Esophagus squamous epithelium (tissue), 5 donors: ENCODE results near the gene CDH13. TPM values are rescaled to one million over a fixed set of nuclear protein-coding genes. Genes with fewer than 3 reads are reported as not detected.

Experiments used
- DNase-seq: peaks from one replicate; lab custom pipeline; 2025; lab: John Stamatoyannopoulos, UW
- H3K27ac ChIP-seq, 4 donors: fragments of 200-600 bp; sonication (generic); one replicate each; pipeline ENCODE4 v1.5.1; 2016 to 2019; ENCODE audit warnings: mild to moderate bottlenecking in 1 of 4
- H3K27me3 ChIP-seq, 4 donors: fragments of 200-600 bp; sonication (generic); 1 replicate in 3 of 4; 2 replicates in 1 of 4; pipeline versions ENCODE4 v1.5.1 to v1.6.0; 2017 to 2021; ENCODE audit warnings: antibody characterized with exemption in 1 of 4
- H3K36me3 ChIP-seq, 3 donors: fragments of 200-600 bp; sonication (generic); one replicate each; pipeline ENCODE4 v1.5.1; 2016 to 2019
- H3K4me1 ChIP-seq, 3 donors: fragments of 200-600 bp; sonication (generic); one replicate each; pipeline ENCODE4 v1.5.1; 2017 to 2019
- H3K4me3 ChIP-seq, 4 donors: fragments of 200-600 bp; sonication (generic); 1 replicate in 3 of 4; 2 replicates in 1 of 4; pipeline ENCODE4 v1.5.1; 2016 to 2019; ENCODE audit warnings: mild to moderate bottlenecking in 2 of 4, moderate library complexity in 1 of 4
- H3K9me3 ChIP-seq, 3 donors: fragments of 200-600 bp; sonication (generic); one replicate each; pipeline ENCODE4 v1.5.1; 2016 to 2019
- POLR2A ChIP-seq, 4 donors: fragments of 450-650 bp; IDR thresholded peaks; one replicate each; pipeline ENCODE4 v1.6.1; 2017; ENCODE audit warnings: antibody characterized with exemption in 4 of 4, mild to moderate bottlenecking in 4 of 4, moderate library complexity in 3 of 4
- WGBS, 2 donors: methylation state at CpG; one replicate each; pipeline ENCODE4 v1.1.5; 2018; 5-methylcytosine and 5-hydroxymethylcytosine counted together
- intact Hi-C: fragments of 100-400 bp; cut with DNase I; formaldehyde crosslinking; loops from one replicate; pipeline ENCODE4 v1.15.0; 2022
- total RNA-seq, 4 donors: library from RNA; depleted of rRNA; stranded (reverse); fragments of >200 nt; gene quantifications; one replicate each; pipeline ENCODE4 v1.1.0, GENCODE V29; 2016
- TF ChIP-seq, protein P1 (sequence below), 6 experiments: fragments of 450-650 bp in 4 of 6; fragments of 200-600 bp in 2 of 6; sonication (generic) in 2 of 6; IDR thresholded peaks; one replicate each; pipeline ENCODE4 v1.5.1; 2016 to 2019; ENCODE audit warnings: antibody characterized with exemption in 6 of 6, mild to moderate bottlenecking in 4 of 6, moderate library complexity in 4 of 6
- donor health status: DM: yes; HTN: yes; CAD: no.

Gene CDH13
- total RNA-seq, 4 donors from 2014 or later: 6.9 to 31.9 (median 21.1) TPM

DNA sequence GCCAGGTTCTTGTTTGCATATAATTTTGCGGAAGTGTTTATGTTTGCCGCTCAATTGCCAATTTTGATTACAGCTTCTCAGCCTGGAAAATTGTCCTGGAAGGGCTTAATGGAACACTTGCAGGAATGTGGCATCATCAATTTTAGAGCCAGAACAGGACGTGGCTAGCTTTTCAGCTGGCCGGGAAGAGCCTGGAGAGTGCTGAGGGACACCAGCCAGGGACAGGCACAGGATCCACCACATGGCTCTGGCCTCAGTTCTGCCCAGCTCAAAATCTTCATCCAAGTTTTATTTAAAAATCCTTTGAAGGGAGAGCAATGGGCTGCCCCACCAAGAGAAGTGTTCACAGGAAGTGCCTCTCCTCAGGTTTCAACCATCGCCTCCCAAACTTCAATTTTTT is 893.8 kb downstream of the CDH13 start:
- no peak overlapping the region for H3K27ac ChIP-seq
- no peak for TF ChIP-seq POLR2A (IDR thresholded peaks at IDR 0.05)
- TF ChIP-seq, protein P1, sequence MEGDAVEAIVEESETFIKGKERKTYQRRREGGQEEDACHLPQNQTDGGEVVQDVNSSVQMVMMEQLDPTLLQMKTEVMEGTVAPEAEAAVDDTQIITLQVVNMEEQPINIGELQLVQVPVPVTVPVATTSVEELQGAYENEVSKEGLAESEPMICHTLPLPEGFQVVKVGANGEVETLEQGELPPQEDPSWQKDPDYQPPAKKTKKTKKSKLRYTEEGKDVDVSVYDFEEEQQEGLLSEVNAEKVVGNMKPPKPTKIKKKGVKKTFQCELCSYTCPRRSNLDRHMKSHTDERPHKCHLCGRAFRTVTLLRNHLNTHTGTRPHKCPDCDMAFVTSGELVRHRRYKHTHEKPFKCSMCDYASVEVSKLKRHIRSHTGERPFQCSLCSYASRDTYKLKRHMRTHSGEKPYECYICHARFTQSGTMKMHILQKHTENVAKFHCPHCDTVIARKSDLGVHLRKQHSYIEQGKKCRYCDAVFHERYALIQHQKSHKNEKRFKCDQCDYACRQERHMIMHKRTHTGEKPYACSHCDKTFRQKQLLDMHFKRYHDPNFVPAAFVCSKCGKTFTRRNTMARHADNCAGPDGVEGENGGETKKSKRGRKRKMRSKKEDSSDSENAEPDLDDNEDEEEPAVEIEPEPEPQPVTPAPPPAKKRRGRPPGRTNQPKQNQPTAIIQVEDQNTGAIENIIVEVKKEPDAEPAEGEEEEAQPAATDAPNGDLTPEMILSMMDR (IDR thresholded peaks at IDR 0.05): no peak
- H3K4me3 ChIP-seq: no peak overlapping the region
- intact Hi-C loops: no loop called here
- H3K4me1 ChIP-seq: no peaks in the 10 kb centered on the region
- DNase-seq: no peak
- no peaks in the 10 kb centered on the region for H3K36me3 ChIP-seq
- WGBS, 2 donors: 78 to 83% methylated on average over 5 of the region's 5 CpGs
- peaks cover 0 to 10% (median 0%) of the 10 kb centered on the region in 3 donors for H3K9me3 ChIP-seq
- H3K27me3 ChIP-seq: no peaks in the 10 kb centered on the region

DNA sequence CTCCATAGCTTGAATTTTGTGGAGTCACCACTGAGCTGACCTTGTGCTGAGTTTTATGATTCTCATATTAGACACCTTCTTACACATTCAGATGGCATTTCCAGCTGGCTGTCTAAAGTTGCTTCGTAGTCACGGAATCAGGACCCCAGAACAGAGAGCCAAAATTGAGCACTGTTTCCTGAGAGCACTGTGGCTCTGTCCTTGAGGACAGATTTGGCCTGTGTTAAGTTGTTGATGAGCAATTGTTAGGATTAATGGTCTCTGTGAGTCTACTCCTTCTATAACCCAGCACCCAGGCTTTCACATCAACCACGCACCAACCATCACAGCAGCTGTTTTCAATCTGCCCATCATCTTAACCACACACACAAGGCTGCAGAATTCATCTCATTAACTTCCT is 903.5 kb downstream of the CDH13 start:
- H3K9me3 ChIP-seq: no peaks in the 10 kb centered on the region
- TF ChIP-seq, protein P1 (IDR thresholded peaks at IDR 0.05): no peak
- no peak for TF ChIP-seq POLR2A (IDR thresholded peaks at IDR 0.05)
- intact Hi-C loops: no loop called here
- no peaks in the 10 kb centered on the region for H3K27me3 ChIP-seq
- H3K36me3 ChIP-seq: no peaks in the 10 kb centered on the region
- no peak overlapping the region for H3K27ac ChIP-seq
- no peak for DNase-seq
- 93% methylated on average over 2 to 3 of the region's 3 CpGs for WGBS, 2 donors
- H3K4me3 ChIP-seq: no peak overlapping the region
- peaks cover 0 to 3% (median 0%) of the 10 kb centered on the region in 3 donors for H3K4me1 ChIP-seq

DNA sequence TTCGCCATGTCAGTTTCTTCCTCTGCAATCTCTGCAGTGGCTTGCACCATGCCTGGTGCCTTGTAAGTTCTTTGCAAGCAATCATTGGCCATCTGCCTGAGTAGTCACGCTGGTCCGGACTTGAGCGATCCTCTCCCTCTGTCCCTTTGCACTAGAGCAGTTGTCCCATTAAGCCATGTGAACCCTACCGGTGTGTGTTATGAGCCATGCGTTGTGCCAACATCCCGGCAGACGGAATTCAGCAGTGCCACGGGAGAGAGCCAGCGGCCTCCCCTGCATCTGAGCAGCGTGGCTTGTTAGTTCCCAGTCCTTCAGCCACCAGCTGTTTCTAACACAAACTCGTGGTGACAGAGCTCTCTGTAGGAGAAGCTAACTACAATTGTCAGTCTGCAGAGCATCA is 905.9 kb downstream of the CDH13 start:
- intact Hi-C loops: no loop called here
- H3K36me3 ChIP-seq: no peaks in the 10 kb centered on the region
- no peak for DNase-seq
- TF ChIP-seq, protein P1 (IDR thresholded peaks at IDR 0.05): no peak
- TF ChIP-seq POLR2A (IDR thresholded peaks at IDR 0.05): no peak
- no peaks in the 10 kb centered on the region for H3K9me3 ChIP-seq
- H3K27ac ChIP-seq: no peak overlapping the region
- WGBS, 2 donors: 71 to 83% methylated on average over 8 to 9 of the region's 12 CpGs
- H3K4me3 ChIP-seq: no peak overlapping the region
- peaks cover 0 to 3% (median 0%) of the 10 kb centered on the region in 3 donors for H3K4me1 ChIP-seq
- H3K27me3 ChIP-seq: no peaks in the 10 kb centered on the region

DNA sequence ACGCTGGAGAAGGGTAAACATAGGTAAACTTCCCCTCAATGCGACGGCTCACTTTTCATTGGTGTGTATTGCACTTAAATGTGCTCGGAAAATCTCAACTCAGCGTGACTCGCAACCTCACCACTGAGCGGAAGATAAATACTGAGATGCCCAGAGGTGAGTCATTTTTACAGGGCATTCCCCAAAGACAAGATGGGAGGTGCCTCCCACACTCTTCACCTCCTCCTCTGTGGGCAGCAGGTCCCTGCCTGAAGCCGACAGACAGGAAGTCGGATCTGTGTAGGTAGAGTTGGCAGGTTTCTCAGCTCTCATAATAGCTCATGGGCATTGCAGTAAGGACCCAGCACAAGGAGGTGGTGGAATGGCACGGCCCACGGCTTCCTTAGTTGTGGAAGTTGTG is 906.4 kb downstream of the CDH13 start:
- intact Hi-C loops: no loop called here
- no peaks in the 10 kb centered on the region for H3K27me3 ChIP-seq
- TF ChIP-seq POLR2A (IDR thresholded peaks at IDR 0.05): no peak
- TF ChIP-seq, protein P1 (IDR thresholded peaks at IDR 0.05): no peak
- H3K4me1 ChIP-seq: peaks cover 0 to 3% (median 0%) of the 10 kb centered on the region in 3 donors
- WGBS, 2 donors: 42 to 48% methylated on average over 5 to 11 of the region's 11 CpGs
- no peaks in the 10 kb centered on the region for H3K36me3 ChIP-seq
- no peak for DNase-seq
- H3K9me3 ChIP-seq: no peaks in the 10 kb centered on the region
- no peak overlapping the region for H3K27ac ChIP-seq
- no peak overlapping the region for H3K4me3 ChIP-seq

- Histone ChIP-seq H3K9me3 (no peaks in the 10 kb centered on the region), H3K4me1 (no peaks in the 10 kb centered on the region), H3K27me3 (no peaks in the 10 kb centered on the region), H3K36me3 (no peaks in the 10 kb centered on the region), H3K4me3 (no peak overlapping the region), H3K27ac (no peak overlapping the region)
- no peak for DNase-seq
- intact Hi-C loops: no loop called here
- 91 to 94% methylated on average over 2 of the region's 2 CpGs for WGBS, 2 donors
- no peak for TF ChIP-seq POLR2A (IDR thresholded peaks at IDR 0.05)
- TF ChIP-seq, protein P1 (IDR thresholded peaks at IDR 0.05): no peak
These were observed 911.9 kb downstream of the CDH13 start for GRCh38 chr16:83538707-83539106.
